ENCODE data around the gene MEG3. TPM values are rescaled to one million over a fixed set of nuclear protein-coding genes. Genes with fewer than 3 reads are reported as not detected.

The MEG3 gene
- total and polyA plus RNA-seq, 2 experiments from 2014 or later = not detected

DNA sequence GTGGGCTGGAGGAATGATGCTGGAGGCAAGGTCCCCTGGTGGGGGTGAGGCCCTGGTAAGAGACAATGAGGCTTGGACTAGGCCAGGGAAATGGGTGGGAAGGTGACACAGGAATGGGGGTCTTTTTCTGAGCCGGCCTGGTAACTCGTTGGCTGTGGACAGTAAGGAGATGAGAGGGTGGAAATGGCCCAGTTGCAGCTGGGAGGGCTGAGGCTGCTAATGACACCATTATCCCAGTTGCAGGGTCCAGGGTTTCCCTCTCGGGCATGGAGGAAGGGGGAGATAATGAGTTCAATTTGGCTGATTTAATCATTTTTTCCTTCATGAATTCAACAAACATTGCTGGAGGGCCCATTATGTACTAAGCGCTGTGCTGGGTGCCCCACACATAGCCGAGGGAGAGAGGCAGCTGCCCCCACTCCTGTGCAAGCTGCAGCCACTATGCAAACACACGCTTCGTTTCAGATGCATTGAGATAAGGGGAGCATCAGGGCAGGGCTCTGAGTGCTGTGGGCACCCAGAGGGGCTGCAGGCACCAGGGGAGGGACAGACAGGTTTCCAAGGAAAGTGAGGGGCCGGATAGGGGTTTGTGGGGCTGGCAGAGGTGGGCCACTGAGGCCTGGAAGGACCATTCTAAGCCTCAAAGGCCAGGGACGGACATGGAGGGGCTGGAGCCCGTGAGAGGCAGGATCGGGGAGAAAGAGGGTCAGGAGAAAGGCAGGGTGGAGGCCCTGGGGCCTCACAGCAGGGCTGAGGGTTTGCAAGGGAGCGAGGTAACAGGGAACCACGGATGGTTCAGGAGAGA lies 43.2 kb upstream of the MEG3 start:
- Mint-ChIP-seq H3K27ac (peak overlapping the region; percentile 58; the same call in 1 of the 2 replicates), H3K27me3 (ENCODE audit: insufficient read depth, low read depth, poor library complexity) (peaks cover 15% of the 10 kb centered on the region), H3K4me3 (no peak overlapping the region), H3K4me1 (no peaks in the 10 kb centered on the region; the same call in 2 of the 3 replicates), H3K9me3 (no peaks in the 10 kb centered on the region; the same call in 2 of the 3 replicates), H3K36me3 (ENCODE audit: low read depth) (no peaks in the 10 kb centered on the region)
- no peaks in the 10 kb centered on the region for H3K9me2 ChIP-seq (ENCODE audit: insufficient read depth)
- DNase-seq (ENCODE audit: low spot score) (no peak), ATAC-seq (no peak)
- H3K36me3 ChIP-seq (ENCODE audit: insufficient read depth) = no peaks in the 10 kb centered on the region
- no peaks in the 10 kb centered on the region for H3K27me3 ChIP-seq (ENCODE audit: insufficient read depth)
- H3K4me3 ChIP-seq = no peak overlapping the region
- no peak overlapping the region for H3K4me2 ChIP-seq
- H4K20me1 ChIP-seq (replicated peaks; ENCODE audit: insufficient read depth) = no peaks in the 10 kb centered on the region
- no peak overlapping the region for H3K27ac ChIP-seq (ENCODE audit: low read depth)
- TF ChIP-seq, protein P1, sequence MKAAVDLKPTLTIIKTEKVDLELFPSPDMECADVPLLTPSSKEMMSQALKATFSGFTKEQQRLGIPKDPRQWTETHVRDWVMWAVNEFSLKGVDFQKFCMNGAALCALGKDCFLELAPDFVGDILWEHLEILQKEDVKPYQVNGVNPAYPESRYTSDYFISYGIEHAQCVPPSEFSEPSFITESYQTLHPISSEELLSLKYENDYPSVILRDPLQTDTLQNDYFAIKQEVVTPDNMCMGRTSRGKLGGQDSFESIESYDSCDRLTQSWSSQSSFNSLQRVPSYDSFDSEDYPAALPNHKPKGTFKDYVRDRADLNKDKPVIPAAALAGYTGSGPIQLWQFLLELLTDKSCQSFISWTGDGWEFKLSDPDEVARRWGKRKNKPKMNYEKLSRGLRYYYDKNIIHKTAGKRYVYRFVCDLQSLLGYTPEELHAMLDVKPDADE (IDR thresholded peaks at IDR 0.05) = no peak
- TF ChIP-seq, protein P2, sequence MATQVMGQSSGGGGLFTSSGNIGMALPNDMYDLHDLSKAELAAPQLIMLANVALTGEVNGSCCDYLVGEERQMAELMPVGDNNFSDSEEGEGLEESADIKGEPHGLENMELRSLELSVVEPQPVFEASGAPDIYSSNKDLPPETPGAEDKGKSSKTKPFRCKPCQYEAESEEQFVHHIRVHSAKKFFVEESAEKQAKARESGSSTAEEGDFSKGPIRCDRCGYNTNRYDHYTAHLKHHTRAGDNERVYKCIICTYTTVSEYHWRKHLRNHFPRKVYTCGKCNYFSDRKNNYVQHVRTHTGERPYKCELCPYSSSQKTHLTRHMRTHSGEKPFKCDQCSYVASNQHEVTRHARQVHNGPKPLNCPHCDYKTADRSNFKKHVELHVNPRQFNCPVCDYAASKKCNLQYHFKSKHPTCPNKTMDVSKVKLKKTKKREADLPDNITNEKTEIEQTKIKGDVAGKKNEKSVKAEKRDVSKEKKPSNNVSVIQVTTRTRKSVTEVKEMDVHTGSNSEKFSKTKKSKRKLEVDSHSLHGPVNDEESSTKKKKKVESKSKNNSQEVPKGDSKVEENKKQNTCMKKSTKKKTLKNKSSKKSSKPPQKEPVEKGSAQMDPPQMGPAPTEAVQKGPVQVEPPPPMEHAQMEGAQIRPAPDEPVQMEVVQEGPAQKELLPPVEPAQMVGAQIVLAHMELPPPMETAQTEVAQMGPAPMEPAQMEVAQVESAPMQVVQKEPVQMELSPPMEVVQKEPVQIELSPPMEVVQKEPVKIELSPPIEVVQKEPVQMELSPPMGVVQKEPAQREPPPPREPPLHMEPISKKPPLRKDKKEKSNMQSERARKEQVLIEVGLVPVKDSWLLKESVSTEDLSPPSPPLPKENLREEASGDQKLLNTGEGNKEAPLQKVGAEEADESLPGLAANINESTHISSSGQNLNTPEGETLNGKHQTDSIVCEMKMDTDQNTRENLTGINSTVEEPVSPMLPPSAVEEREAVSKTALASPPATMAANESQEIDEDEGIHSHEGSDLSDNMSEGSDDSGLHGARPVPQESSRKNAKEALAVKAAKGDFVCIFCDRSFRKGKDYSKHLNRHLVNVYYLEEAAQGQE (IDR thresholded peaks at IDR 0.05; ENCODE audit: unreplicated experiment) = no peak
- TF ChIP-seq, protein P3, sequence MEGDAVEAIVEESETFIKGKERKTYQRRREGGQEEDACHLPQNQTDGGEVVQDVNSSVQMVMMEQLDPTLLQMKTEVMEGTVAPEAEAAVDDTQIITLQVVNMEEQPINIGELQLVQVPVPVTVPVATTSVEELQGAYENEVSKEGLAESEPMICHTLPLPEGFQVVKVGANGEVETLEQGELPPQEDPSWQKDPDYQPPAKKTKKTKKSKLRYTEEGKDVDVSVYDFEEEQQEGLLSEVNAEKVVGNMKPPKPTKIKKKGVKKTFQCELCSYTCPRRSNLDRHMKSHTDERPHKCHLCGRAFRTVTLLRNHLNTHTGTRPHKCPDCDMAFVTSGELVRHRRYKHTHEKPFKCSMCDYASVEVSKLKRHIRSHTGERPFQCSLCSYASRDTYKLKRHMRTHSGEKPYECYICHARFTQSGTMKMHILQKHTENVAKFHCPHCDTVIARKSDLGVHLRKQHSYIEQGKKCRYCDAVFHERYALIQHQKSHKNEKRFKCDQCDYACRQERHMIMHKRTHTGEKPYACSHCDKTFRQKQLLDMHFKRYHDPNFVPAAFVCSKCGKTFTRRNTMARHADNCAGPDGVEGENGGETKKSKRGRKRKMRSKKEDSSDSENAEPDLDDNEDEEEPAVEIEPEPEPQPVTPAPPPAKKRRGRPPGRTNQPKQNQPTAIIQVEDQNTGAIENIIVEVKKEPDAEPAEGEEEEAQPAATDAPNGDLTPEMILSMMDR (conservative IDR thresholded peaks at IDR 0.05; ENCODE audit: low read depth in 2 of 2) = no peak
- TF ChIP-seq ZNF114 (CRISPR knock-in tag; IDR thresholded peaks at IDR 0.05) (no peak), STAT1 (IDR thresholded peaks at IDR 0.05; ENCODE audit: unreplicated experiment) (no peak)
- no peak overlapping the region for H2AFZ ChIP-seq
- H3F3A ChIP-seq (replicated peaks; ENCODE audit: low read depth) = no peaks in the 10 kb centered on the region
- H3K79me2 ChIP-seq (replicated peaks; ENCODE audit: insufficient read depth) = no peaks in the 10 kb centered on the region
- no peaks in the 10 kb centered on the region for H3K4me1 ChIP-seq (ENCODE audit: insufficient read depth)

DNA sequence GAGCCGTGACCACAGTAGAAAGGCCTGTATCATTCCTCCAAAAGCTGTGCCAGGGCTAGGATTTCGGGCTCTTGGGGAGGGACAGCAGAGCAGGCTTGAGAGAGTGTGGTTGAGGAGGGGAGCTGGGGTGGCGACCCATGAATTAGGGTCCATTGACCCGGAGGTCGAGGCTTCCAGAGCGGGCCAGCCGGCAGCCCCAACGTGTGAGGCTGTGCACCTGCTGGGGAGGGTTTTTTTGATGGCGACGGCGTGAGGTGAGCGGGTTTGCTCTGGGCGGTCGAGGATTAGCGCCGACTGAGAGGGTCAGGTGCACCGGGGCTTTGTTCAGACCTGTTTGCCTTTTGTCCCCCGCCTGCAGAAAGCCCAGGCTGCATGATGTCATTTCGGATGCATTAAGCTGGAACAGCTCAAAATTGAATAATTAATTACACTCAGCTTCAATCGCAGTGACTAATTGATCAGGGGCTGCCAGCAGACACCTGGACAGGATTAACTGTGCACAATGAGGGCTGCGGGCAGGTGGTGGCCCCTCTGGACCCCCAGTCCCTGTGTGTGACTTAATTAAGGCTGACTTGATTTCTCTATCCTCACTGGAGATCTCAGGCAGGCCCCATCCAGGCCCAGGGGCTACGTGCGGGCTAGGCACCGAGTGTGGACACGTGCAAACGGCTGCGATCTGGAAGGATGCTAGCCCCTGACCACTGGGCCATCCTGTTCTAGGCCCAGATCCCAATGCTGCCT lies 42.1 kb upstream of the MEG3 start:
- Histone ChIP-seq H3K4me2 (no peak overlapping the region), H4K20me1 (replicated peaks; ENCODE audit: insufficient read depth) (no peaks in the 10 kb centered on the region), H3K4me3 (no peak overlapping the region), H2AFZ (no peak overlapping the region), H3K27me3 (ENCODE audit: insufficient read depth) (no peaks in the 10 kb centered on the region), H3K4me1 (ENCODE audit: insufficient read depth) (no peaks in the 10 kb centered on the region), H3K27ac (ENCODE audit: low read depth) (no peak overlapping the region), H3F3A (replicated peaks; ENCODE audit: low read depth) (no peaks in the 10 kb centered on the region), H3K79me2 (replicated peaks; ENCODE audit: insufficient read depth) (no peaks in the 10 kb centered on the region), H3K9me2 (ENCODE audit: insufficient read depth) (no peaks in the 10 kb centered on the region), H3K36me3 (ENCODE audit: insufficient read depth) (no peaks in the 10 kb centered on the region)
- Mint-ChIP-seq H3K9me3 (no peaks in the 10 kb centered on the region; the same call in 2 of the 3 replicates), H3K27me3 (ENCODE audit: insufficient read depth, low read depth, poor library complexity) (peaks cover 11% of the 10 kb centered on the region), H3K36me3 (ENCODE audit: low read depth) (no peaks in the 10 kb centered on the region), H3K4me1 (peaks cover 6% of the 10 kb centered on the region), H3K4me3 (no peak overlapping the region), H3K27ac (no peak overlapping the region)
- peak; percentile 25; the same call in 2 of the 3 replicates for ATAC-seq
- DNase-seq (ENCODE audit: low spot score) = no peak
- TF ChIP-seq NANOG (IDR thresholded peaks at IDR 0.05; ENCODE audit: borderline replicate concordance) (no peak), ZNF114 (CRISPR knock-in tag; IDR thresholded peaks at IDR 0.05) (no peak), ZNF331 (CRISPR knock-in tag; IDR thresholded peaks at IDR 0.05; ENCODE audit: low read depth) (no peak), EZH2phosphoT487 (IDR thresholded peaks at IDR 0.05; ENCODE audit: unreplicated experiment) (no peak), CREB1 (CRISPR knock-in tag; IDR thresholded peaks at IDR 0.05; ENCODE audit: low read depth) (no peak)
- TF ChIP-seq, protein P2 (IDR thresholded peaks at IDR 0.05; ENCODE audit: unreplicated experiment) = no peak

Data from GM23338 (cell line).